NCI-H69 (cell line): ENCODE measurements around the gene A1BG.

Source experiments
- DNase-seq: peaks from one replicate; lab custom pipeline; 2025; lab: John Stamatoyannopoulos, UW

Gene A1BG, protein sequence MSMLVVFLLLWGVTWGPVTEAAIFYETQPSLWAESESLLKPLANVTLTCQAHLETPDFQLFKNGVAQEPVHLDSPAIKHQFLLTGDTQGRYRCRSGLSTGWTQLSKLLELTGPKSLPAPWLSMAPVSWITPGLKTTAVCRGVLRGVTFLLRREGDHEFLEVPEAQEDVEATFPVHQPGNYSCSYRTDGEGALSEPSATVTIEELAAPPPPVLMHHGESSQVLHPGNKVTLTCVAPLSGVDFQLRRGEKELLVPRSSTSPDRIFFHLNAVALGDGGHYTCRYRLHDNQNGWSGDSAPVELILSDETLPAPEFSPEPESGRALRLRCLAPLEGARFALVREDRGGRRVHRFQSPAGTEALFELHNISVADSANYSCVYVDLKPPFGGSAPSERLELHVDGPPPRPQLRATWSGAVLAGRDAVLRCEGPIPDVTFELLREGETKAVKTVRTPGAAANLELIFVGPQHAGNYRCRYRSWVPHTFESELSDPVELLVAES

DNA sequence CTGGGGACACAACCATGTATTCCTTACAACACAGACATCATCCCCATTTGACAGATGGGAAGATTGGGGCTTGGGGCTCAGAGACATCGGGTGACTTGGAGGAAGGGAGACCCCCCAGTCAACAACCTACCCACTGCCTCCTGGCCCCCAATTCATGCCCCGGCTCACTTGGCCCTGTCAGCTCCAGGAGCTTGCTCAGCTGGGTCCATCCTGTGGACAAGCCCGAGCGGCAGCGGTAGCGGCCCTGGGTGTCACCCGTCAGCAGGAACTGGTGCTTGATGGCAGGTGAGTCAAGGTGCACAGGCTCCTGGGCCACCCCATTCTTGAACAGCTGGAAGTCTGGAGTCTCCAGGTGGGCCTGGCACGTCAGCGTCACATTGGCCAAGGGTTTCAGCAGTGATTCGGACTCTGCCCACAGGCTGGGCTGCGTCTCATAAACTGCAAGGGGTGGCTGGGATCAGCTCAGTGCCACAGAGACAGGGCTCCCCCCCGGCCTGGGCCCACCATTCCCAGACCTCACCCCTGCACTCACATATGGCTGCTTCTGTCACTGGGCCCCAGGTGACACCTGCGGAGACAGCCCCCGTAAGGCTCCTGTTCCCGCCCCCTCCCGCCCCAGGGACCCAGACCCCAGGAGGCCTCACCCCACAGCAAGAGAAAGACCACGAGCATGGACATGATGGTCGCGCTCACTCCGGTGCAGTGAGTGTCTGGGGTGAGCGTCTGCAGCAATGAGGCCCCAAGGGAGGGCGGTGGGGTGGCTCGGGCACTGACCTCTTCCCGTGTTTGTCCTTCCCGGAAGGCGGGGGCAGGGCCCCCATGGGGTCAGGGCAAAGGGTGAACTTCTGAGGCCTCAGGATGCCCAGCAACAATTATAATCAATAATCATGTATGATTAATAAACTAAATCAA, at the start of gene A1BG:
TSS of gene A1BG (minus strand) at position 733 of the 912 bp plus-strand sequence. CDS start at position 678, 55 bp downstream.
- DNase-seq: no peak

DNA sequence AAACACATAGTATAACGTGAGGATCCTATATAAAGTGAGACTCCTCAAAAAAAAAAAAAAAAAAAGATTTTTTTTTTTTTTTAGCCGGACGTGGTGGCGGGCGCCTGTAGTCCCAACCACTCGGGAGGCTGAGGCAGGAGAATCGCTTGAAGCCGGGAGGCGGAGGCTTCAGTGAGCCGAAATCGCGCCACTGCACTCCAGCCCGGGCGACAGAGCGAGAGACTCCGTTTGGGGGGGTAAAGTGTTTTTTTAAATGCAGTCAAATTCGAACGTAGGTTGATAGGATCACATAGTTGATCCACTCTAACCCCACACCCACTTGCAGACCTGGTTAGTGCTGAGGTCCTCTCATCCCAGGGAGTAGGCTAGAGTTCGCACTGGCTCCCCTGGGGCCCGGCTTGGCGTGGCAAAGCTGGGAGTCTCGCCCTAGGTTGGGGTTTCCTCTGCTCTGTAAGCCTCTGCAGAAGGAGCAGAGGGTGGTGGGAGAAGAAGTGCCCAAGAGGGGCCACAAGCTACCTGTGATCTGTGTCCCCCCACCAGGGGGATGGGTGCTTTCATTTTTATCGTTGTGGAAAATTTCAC, 48.6 kb upstream of the A1BG start:
- DNase-seq: peak; percentile 46

DNA sequence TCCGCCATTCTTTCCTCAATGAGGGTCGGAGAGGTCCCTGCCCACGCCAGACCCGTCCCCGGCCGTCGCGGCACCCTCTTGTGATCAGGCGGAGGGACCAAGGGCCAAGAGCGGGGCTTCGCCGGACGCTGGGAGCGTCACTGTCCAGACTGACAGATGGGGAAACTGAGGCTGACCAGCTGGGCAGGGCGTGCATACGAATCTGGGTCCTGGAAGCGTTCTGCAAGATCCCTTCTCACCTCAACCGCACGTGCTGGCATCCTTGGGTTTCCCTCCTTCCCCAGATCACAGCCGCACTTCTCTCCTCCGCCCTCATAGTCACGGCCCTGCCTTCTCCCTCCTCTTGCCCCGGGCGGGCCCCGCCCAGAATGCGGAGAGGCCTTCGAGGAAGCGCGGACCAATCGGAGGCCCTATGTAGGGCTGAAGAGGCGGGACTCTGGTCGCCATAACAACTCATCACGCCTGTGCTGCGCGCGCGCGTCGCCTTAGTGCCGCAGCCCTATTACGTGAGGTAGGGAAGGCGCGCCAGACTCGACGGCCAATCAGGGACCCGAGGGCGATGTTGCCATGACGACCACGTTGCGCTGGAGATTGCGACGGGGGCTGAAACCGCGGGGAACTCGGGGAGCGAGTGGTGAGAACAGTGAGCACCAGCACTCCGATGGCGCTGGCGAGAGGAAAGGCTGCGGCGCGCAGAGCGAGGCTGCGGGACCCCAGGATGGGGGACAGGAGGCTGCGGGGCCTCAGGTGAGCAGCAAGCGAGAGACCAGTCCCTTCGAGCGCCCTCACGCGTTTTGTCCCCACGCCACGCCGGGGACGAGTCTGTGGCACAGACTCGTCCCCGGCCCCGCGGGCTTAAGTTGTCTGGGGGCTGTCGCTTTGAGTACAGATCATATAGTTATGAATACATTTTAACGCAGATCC, 47.9 kb upstream of the A1BG start:
- DNase-seq: peak; percentile 100

DNA sequence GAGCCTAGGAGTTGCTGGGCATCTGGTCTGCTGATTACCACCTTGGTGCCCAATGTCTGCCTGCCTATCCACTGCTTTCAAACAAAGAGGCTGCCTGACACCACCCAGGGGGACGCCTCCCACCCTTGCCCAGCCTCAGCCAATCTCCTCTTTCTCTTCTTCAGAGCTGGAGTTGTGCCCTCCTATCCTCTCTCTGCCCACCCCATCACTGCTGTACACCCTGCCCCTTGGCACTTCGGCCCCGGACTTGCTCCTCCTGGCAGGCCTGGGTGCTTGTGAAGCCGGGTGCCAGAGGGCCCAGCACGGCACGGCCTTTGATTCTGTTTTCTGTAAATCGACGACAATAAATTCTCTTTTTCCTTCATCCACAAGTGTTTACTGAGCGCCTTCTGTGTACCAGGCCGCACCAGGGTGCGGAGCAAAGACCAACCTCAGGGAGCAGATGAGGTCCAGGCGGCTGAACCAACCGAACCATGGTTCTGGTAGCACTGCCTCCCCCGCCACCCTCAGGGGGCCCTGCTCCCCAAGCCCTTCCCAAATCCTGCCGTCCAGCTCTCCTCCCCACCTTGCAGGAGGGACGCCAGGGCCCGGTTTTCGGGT, 47.1 kb upstream of the A1BG start:
- DNase-seq: peak; percentile 83

DNA sequence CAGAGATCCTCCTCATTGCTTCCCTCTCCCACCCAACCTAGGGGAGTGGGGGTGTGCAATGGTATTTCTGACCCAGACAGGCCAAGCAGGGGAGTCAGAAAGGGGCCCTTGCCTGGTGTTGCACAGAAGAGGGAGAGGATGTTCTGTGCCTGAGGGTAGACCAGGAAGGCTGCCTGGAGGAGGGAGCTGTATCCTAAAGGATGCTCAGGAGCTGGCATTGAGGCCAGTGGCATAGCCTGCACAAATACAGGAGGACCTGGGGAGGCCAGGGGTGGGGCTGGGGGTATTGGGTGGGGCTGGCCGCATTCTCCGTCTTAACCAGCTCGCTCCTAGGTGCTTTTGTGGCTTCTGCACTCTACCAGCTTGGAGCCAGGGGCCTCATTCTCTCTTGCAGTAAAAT, 46.6 kb upstream of the A1BG start:
- no peak for DNase-seq

DNA sequence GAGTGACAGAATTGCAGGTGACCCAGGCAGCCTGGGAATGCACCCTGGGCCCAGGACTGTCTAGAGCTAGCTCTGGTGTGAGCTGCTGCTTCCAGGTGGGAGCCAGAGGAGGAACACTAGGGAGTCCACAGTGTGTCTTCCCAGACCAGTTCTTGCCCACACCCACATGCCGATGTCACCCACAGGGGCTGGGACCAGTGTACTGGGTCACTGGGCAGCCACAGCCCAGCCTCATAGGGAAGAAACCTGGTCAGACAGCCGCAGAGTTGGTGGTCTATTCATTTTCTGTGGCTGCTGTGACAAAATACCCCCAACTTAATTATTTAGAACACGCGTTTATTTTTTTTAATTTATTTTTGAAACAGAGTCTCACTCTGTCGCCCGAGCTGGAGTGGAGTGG, 45.3 kb upstream of the A1BG start:
- no peak for DNase-seq

DNA sequence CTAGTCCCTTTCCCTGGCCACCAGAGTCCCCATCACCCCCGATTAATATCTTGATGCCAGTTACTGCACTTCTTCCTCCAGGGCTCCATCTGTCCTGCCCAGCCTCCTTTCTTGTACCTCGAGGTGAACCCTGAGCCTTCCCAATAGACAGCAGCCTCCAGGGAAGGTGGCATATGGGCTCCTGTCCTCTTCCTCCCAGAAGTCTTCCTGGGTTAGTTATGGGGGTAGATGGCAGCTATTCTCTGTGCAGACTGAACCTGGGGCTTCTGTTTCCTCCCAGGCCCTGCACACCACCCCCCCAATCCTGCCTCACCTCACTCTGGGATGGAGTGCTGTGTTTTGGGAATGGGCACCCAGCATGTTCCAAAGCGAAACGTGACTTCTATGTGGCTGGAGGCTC, 44.8 kb upstream of the A1BG start:
- no peak for DNase-seq

DNA sequence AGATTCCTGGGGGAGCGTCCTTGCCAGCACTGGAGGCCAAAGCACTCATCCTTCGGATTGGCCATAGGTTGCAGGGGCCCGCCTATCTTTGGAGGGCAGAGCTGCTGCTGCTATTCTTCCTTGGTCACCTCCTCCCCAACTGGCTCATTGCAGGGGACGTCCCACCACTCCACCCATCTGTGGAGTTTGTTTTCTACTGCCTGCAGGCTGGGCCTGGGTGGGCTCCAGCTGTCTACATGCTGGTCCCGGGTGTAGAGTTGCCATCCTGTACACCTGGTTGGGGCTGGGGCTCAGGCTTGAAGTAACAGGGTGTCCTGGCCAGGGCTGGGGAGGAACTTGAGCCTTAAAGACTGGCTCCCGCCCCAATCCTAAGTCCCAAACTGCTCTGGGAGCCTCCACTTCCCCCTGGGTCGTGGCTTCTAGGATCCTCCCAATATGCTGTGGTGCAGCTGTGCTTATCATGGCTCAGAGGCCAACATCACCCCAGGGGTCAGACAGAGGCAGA, 44.3 kb upstream of the A1BG start:
- DNase-seq: no peak

DNA sequence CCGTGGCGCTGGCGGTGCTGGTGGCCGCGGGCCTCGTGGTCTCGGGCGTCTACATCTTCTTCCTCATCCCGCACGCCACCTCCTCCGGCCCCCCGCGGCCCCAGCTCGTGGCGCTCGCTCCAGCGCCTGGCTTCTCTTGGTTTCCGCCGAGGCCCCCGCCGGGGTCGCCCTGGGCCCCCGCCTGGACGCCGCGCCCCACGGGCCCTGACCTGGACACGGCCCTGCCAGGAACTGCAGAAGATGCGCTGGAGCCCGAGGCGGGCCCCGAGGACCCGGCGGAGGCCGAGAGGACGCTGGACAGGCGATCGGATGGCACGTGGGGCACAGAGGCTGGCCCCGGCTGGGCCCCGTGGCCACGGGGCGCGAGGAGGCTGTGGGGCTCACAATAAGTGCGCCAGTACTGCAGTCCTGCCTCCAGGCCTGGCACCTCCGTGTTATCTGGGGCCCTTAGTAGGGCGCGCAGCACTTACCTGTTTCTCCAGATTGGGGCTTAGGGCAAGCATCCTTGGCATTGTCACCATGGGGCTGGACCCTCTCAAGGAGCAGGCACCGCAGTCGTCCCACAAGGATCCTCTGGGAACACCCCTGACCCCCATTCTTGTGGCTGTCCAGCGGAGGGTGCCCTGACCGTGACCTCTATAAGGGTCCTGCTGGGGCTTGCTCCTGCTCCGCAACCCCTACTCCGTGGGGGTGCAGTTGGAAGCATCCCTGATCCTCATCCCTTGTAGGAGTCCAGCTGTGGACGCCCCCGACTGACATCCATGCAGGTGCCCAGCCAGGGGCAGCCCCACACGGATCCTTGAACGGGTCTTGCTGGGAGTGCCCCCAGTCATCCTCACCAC, 43.6 kb upstream of the A1BG start:
- no peak for DNase-seq

DNA sequence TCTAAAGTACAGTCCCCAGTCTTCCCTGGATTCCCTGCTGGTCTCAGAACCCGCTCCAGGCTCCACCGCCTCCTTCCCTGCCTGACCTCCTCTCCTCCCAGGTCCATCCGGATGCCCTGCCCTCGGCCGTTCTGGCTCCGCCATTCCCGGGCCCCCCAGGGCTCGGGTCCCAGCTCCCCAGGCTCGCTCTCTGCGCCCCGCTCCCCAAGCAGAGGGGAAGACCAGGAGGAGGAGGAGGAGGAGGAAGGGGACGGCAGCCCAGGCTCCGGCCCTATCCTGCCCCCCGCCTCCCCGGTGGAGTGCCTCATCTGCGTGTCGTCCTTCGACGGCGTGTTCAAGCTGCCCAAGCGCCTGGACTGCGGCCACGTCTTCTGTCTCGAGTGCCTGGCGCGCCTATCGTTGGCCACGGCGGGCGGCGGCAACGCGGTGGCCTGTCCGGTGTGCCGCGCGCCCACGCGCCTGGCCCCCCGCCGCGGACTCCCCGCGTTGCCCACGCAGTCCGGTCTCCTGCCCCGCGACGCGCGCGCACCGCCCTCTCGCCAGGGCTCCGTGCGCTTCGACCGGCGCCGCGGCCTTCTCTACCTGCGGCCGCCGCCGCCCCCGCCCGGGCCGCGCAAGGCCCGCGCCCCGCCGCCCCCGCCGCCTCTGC, 42.8 kb upstream of the A1BG start:
- no peak for DNase-seq

DNA sequence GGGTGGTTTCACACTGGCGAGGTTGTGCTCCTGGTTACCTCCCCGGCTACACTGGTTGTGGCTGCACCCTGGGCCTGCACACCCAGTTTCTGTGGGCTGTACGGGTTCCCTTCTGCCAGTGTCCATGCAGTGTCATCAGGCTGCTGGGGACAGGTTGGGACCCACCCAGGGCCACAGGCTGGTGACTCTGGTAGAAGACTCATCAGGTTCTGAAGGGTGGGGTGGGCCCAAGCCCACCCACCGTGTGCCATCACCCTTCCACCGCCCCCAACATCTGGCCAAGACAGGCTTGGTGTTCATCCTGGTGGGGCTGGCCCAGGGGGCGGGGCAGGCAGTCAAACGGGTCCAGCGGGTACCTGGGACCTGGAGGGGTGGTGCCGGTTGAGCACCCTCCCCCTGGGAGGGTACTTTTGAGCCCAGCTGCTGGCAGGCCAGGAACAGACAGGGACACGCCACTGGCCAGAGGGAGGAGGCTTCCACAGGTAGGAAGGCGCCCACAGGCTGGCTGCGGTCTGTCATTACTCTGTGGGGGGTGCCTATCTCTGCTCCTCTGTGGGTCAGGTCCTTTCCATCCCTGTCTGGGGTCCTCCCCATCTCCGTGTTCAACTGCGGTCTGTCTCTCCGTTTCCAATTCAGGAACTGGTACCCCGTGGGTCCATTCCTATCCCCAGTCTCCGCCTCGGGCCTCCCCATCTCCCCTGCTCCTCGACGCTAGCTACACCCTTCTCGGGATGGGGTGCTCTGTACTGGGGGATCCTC, 42.1 kb upstream of the A1BG start, which contains the start of gene RNF225:
TSS of gene RNF225 (plus strand) at position 437 of the 759 bp plus-strand sequence. CDS start 434 bp downstream, outside the sequence.
- DNase-seq: no peak

DNA sequence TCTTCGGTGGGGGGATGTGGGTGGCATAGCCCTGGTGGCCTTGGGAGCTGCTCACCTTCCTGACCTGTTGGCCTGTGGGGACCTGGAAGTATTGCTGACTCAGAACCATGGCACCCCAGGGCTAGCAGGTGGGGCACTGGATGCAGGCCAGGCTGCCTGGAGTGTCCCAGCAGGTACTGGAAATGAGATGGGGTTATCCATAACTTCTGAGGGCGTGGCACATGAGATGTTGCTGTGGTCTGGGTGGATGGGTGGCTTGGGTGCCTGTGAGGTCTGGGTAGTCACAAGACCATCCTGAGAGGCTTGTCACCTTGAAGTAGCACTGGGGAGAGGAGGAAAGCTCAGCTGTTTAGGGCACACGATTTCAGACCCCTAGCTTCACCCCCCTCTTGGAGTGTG, 41.5 kb upstream of the A1BG start:
- peak; percentile 40 for DNase-seq

DNA sequence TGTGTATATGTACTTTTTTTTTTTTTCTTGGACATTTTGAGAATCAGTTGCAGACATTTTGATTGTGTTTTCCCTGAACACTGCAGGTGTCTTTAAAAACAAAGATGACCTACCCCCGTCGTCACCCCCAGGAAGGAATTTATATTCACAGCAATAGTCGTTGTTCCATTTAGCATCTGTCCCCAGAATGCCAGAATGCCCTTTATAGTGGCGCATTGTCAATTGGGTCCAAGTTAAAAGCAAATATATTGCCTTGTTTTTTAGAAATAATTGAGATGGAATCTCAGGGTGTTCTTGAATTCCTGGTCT, 40.4 kb upstream of the A1BG start:
- DNase-seq: no peak

DNA sequence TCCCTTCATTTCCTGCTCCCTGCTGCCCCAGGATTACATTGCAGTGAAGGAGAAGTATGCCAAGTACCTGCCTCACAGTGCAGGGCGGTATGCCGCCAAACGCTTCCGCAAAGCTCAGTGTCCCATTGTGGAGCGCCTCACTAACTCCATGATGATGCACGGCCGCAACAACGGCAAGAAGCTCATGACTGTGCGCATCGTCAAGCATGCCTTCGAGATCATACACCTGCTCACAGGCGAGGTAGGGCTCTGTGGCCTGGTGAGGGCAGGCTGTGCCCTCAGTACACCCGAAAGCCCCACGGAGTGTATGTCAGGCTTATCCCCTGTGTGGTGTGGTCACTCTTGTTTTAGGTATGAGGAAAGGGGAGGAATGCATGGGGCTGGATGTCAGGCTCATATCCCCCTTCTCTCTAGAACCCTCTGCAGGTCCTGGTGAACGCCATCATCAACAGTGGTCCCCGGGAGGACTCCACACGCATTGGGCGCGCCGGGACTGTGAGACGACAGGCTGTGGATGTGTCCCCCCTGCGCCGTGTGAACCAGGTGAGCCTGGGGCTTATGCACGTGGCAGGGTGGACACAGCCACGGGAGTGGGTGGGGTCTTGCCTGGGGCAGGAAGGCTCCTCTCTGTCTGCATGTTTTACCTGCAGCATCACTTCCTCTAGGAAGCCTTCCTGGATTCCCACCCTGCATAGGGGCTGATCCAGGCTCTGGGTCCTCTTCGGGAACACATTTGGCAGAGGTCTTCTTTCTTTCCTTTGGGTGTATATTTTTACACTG, 39.8 kb upstream of the A1BG start:
- DNase-seq: no peak

DNA sequence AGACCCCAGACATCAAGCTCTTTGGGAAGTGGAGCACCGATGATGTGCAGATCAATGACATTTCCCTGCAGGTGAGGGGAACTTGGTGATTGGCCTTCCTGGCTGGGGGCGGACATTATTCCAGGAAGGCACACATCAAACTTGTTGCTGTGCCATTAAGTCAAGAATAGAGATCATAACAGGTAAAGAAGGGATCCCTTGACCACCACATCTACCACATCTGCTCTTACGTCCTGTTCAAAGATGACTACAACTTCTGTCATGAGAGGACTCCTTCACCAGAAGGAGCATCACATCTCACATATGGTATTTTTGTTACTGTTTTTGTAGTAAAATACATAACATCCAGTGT, 34.9 kb upstream of the A1BG start:
- DNase-seq: no peak

DNA sequence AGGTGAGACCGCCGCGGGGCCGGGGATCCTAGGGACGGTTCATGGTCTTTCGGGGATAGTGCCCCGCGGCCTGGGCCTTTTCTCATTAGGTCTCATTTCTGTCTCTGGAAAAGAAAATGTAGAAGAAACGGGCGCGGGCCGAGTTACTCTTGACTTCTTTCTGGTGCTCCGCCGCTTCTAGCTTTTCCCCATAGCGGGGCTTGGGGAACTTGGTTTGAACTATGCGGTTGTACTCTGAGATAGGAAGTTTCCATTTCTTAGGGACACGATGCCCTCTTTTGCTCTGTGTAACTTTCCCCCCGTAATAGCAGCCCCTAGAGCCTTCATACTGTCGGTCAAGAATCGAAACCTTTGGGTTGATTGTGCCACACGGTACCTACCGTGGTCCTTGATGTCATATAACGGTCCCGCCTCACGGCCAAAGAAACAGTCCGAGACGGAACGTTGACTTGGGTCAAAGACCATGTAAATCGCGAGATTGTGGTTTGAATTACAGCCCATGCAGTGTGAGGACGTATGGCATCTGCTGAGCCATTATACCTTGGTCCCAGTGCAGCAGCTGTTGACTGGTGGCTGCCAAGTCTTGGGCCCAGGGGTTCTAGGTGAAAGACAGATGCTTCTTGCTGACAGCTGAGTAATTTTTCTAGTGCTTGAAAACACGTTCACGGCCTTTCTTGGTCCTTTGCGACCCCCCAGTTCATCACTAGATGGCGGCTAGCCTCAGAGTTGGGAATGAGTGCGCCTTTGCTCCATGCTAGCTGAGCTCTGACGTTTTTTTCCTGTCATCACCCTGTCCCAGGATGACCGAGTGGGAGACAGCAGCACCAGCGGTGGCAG, 34.3 kb upstream of the A1BG start:
- peak; percentile 46 for DNase-seq
